CD14-positive monocyte (primary cell): ENCODE results near the gene HOXC11. TPM values are rescaled to one million over a fixed set of nuclear protein-coding genes. Genes with fewer than 3 reads are reported as not detected.

ENCODE experiments used
- DNase-seq, 3 donors: peaks; one replicate each; pipeline ENCODE4 v3.0.0-alpha.2; 2011 to 2022
- H2AFZ ChIP-seq: 2 replicates; pipeline ENCODE4 v1.6.0; 2012; ENCODE audit warnings: mild to moderate bottlenecking, low read depth, low read length, inconsistent platforms; ENCODE audit not compliant: insufficient read depth, poor library complexity, severe bottlenecking
- H3K27ac ChIP-seq, 2 donors: 1 replicate in 1 of 2; 2 replicates in 1 of 2; pipeline ENCODE4 v1.5.1; 2012 to 2013; ENCODE audit warnings: low read length in 2 of 2, control low read depth in 1 of 2, inconsistent platforms in 1 of 2, low read depth in 1 of 2, mild to moderate bottlenecking in 1 of 2
- H3K27me3 ChIP-seq, 2 donors: one replicate each; pipeline versions ENCODE4 v1.6.0 to v1.6.1; 2011 to 2013; ENCODE audit warnings: low read length in 2 of 2; ENCODE audit not compliant: control insufficient read depth in 2 of 2, insufficient read depth in 2 of 2
- H3K36me3 ChIP-seq, 2 donors: replicated peaks in 1 of 2; 1 replicate in 1 of 2; 2 replicates in 1 of 2; pipeline versions ENCODE4 v1.5.1 to v1.6.1; 2012 to 2013; ENCODE audit warnings: low read length in 2 of 2, control low read depth in 1 of 2, inconsistent platforms in 1 of 2, mild to moderate bottlenecking in 1 of 2; ENCODE audit not compliant: insufficient read depth in 2 of 2, control insufficient read depth in 1 of 2
- H3K4me1 ChIP-seq, 2 donors: 1 replicate in 1 of 2; 2 replicates in 1 of 2; pipeline versions ENCODE4 v1.5.1 to v1.6.1; 2012 to 2013; ENCODE audit warnings: low read length in 2 of 2, control low read depth in 1 of 2, inconsistent platforms in 1 of 2, mild to moderate bottlenecking in 1 of 2, moderate library complexity in 1 of 2; ENCODE audit not compliant: insufficient read depth in 2 of 2, control insufficient read depth in 1 of 2
- H3K4me2 ChIP-seq: replicated peaks from 2 replicates; pipeline ENCODE3; 2012; ENCODE audit warnings: low read length, moderate library complexity, mild to moderate bottlenecking; ENCODE audit not compliant: poor library complexity, severe bottlenecking; ENCODE audit errors: extremely low read depth
- H3K4me3 ChIP-seq, 3 experiments: fragments of 200-600 bp in 1 of 3; sonication (generic) in 1 of 3; replicated peaks in 1 of 3; 1 replicate in 2 of 3; 2 replicates in 1 of 3; pipeline ENCODE4 v1.5.1; 2011 to 2013; ENCODE audit warnings: low read length in 3 of 3, mild to moderate bottlenecking in 3 of 3, control low read depth in 2 of 3, low read depth in 2 of 3, inconsistent platforms in 1 of 3, moderate library complexity in 1 of 3
- H3K79me2 ChIP-seq: 2 replicates; pipeline ENCODE4 v1.6.0; 2012; ENCODE audit warnings: mild to moderate bottlenecking, control low read depth, inconsistent platforms, low read length, moderate library complexity; ENCODE audit not compliant: insufficient read depth
- H3K9ac ChIP-seq: 2 replicates; pipeline ENCODE4 v1.6.0; 2017; ENCODE audit warnings: low read length, mild to moderate bottlenecking; ENCODE audit not compliant: insufficient read depth, poor library complexity, severe bottlenecking
- H3K9me3 ChIP-seq, 2 donors: replicated peaks in 1 of 2; 1 replicate in 1 of 2; 2 replicates in 1 of 2; pipeline versions ENCODE4 v1.5.1 to v1.6.1; 2012 to 2013; ENCODE audit warnings: low read length in 2 of 2, control low read depth in 1 of 2; ENCODE audit not compliant: control insufficient read depth in 1 of 2, insufficient read depth in 1 of 2
- H4K20me1 ChIP-seq: 2 replicates; pipeline ENCODE4 v1.6.0; 2012; ENCODE audit warnings: mild to moderate bottlenecking, low read length, control low read depth, moderate library complexity; ENCODE audit not compliant: insufficient read depth
- H3K27ac Mint-ChIP-seq, 7 donors: one replicate each; pipeline ENCODE4 v1.8.0; 2020; ENCODE audit warnings: mild to moderate bottlenecking in 7 of 7, mixed read lengths in 7 of 7, moderate library complexity in 6 of 7, inconsistent platforms in 2 of 7
- H3K27me3 Mint-ChIP-seq, 3 donors: one replicate each; pipeline ENCODE4 v1.8.0; 2021 to 2022; ENCODE audit warnings: low read depth in 3 of 3, mild to moderate bottlenecking in 3 of 3, mixed read lengths in 3 of 3, moderate library complexity in 3 of 3, inconsistent platforms in 1 of 3
- H3K36me3 Mint-ChIP-seq, 2 donors: one replicate each; pipeline ENCODE4 v1.8.0; 2020; ENCODE audit warnings: mixed read lengths in 2 of 2, inconsistent platforms in 1 of 2, mild to moderate bottlenecking in 1 of 2
- H3K4me1 Mint-ChIP-seq: one replicate; pipeline ENCODE4 v1.8.0; 2020; ENCODE audit warnings: mild to moderate bottlenecking, mixed read lengths
- H3K4me3 Mint-ChIP-seq, 2 donors: one replicate each; pipeline ENCODE4 v1.8.0; 2020; ENCODE audit warnings: mild to moderate bottlenecking in 2 of 2, mixed read lengths in 2 of 2, moderate library complexity in 1 of 2
- H3K9me3 Mint-ChIP-seq, 7 donors: one replicate each; pipeline ENCODE4 v1.8.0; 2020 to 2022; ENCODE audit warnings: mixed read lengths in 7 of 7, mild to moderate bottlenecking in 6 of 7, moderate library complexity in 6 of 7, inconsistent platforms in 2 of 7
- WGBS: methylation state at CpG from one replicate; pipeline ENCODE4 v1.1.5; 2013; ENCODE audit warnings: missing lambda C conversion rate; ENCODE audit not compliant: insufficient coverage; 5-methylcytosine and 5-hydroxymethylcytosine counted together
- intact Hi-C, 2 donors: fragments of 100-400 bp; cut with micrococcal nuclease; formaldehyde crosslinking; loops; one replicate each; pipeline versions ENCODE4 v1.15.0 to v1.15.1; 2023
- polyA plus RNA-seq, 3 donors: library from polyadenylated mRNA; depleted of rRNA in 1 of 3; unstranded in 2 of 3; stranded (reverse) in 1 of 3; fragments of 300-500 nt in 2 of 3; fragments of >200 nt in 1 of 3; fragmentation: Illumina TruSeq in 2 of 3; gene quantifications; 1 replicate in 2 of 3; 2 replicates in 1 of 3; pipeline ENCODE4 v1.2.3, GENCODE V29; 2012 to 2021
- TF ChIP-seq, protein P1 (sequence below): fragments of 200-600 bp; IDR thresholded peaks from one replicate; pipeline ENCODE4 v1.8.0; 2022; ENCODE audit warnings: antibody characterized with exemption, mild to moderate bottlenecking

The HOXC11 gene
- polyA plus RNA-seq, 3 donors: not detected

DNA sequence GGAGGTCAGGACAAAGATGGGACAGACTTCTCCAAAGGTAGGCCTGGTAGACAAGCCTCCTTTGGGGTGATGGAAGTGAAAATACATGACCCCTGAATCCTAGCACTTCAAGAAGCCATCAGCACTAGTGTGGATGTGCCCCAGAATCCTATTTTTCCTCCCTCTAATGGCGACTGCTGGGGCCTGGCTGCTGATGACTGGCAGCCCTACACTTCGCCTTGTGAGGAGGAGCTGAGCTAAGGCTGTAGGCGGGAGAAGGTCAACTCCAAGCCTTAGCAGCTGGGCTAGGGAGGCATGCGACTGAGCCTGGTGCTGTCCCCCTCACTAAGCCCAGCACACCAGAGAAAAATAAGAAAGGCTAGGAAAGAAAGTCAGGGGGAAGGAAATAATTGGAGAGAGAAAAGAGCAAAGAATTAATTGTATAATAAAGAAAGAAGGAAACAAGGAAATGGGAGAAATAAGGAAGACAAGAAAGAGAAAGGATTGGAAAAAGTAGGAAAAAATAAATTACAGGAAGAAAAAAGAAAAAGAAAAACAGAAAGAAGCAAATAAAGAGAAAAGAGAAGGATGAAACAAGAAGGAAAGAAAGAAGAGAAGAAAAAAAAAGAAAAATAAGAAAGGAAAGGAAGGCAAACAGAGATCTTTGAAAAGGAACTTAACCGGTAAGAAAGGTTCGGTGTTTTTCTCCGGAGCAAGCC lies 7.3 kb downstream of the HOXC11 start:
- Histone ChIP-seq H3K9ac (no peak overlapping the region), H3K4me3 (no peak overlapping the region), H2AFZ (no peak overlapping the region), H3K36me3 (no peaks in the 10 kb centered on the region), H3K27ac (no peak overlapping the region), H4K20me1 (no peaks in the 10 kb centered on the region), H3K9me3 (peaks cover 54 to 90% of the 10 kb centered on the region in 2 donors), H3K79me2 (no peaks in the 10 kb centered on the region), H3K4me2 (no peak overlapping the region), H3K4me1 (peaks cover 24 to 27% of the 10 kb centered on the region in 2 donors), H3K27me3 (peaks cover 91 to 100% of the 10 kb centered on the region in 2 donors)
- Mint-ChIP-seq H3K9me3 (peaks cover 15 to 76% (median 64%) of the 10 kb centered on the region in 7 donors), H3K4me1 (peaks cover 29% of the 10 kb centered on the region), H3K27me3 (peaks cover 97 to 100% (median 100%) of the 10 kb centered on the region in 3 donors), H3K4me3 (peak overlapping the region in 1 of 2 donors; percentile 89), H3K36me3 (peaks cover 10 to 24% of the 10 kb centered on the region in 2 donors), H3K27ac (no peak overlapping the region)
- no peak for DNase-seq
- intact Hi-C loops: loop anchor here in 1 of 2 donors (10.0 kb wide), 1 partner anchor 285 kb away; no protein-coding TSS in a partner anchor
- WGBS: 4% methylated on average over 3 of the region's 7 CpGs
- TF ChIP-seq, protein P1, sequence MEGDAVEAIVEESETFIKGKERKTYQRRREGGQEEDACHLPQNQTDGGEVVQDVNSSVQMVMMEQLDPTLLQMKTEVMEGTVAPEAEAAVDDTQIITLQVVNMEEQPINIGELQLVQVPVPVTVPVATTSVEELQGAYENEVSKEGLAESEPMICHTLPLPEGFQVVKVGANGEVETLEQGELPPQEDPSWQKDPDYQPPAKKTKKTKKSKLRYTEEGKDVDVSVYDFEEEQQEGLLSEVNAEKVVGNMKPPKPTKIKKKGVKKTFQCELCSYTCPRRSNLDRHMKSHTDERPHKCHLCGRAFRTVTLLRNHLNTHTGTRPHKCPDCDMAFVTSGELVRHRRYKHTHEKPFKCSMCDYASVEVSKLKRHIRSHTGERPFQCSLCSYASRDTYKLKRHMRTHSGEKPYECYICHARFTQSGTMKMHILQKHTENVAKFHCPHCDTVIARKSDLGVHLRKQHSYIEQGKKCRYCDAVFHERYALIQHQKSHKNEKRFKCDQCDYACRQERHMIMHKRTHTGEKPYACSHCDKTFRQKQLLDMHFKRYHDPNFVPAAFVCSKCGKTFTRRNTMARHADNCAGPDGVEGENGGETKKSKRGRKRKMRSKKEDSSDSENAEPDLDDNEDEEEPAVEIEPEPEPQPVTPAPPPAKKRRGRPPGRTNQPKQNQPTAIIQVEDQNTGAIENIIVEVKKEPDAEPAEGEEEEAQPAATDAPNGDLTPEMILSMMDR: peak; percentile 10

DNA sequence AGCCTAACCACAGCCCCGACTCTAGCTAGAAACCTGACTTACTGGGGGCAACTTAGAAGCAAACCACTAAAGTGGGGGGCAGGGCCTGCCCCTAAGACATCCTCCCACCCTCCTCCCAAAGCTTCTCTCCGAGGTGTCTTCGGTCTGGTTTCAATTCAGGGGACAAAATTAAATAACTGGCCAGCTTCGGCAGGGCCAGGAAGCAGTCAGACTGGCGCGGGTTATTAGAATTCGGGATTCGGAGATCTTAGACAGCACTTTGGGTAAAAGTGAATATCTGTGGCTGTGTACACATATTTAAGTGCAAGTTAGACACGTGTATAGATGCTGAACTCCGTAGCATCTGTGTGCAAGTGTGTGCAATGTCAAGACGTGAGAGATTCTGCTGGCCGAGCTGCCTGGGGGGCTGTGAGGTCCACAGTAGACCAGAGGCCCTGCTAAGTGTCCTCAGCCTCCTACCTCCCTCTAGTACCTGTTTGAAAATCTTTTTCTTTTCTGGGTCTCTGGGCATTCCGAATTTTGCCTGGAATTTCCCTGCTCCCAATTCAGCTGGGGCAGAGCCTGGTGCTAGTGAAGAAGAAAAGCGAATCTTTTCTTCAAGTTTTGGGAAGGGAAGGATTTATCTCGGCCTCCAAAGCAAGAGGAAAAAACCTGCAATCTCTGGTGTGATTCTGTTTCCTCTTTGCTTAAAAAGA lies 8.0 kb downstream of the HOXC11 start:
- Mint-ChIP-seq H3K4me3 (peak overlapping the region in 1 of 2 donors; percentile 89), H3K4me1 (peaks cover 28% of the 10 kb centered on the region), H3K9me3 (peaks cover 17 to 75% (median 64%) of the 10 kb centered on the region in 7 donors), H3K27ac (peak overlapping the region in 1 of 7 donors; percentile 6), H3K27me3 (peaks cover 97 to 100% (median 100%) of the 10 kb centered on the region in 3 donors), H3K36me3 (peaks cover 12 to 21% of the 10 kb centered on the region in 2 donors)
- peaks cover 90 to 100% of the 10 kb centered on the region in 2 donors for H3K27me3 ChIP-seq
- no peak overlapping the region for H3K4me3 ChIP-seq
- H3K9ac ChIP-seq: no peak overlapping the region
- no peaks in the 10 kb centered on the region for H4K20me1 ChIP-seq
- peaks cover 55 to 91% of the 10 kb centered on the region in 2 donors for H3K9me3 ChIP-seq
- WGBS: 14% methylated on average over 10 of the region's 15 CpGs
- intact Hi-C loops: loop anchor here in 1 of 2 donors (10.0 kb wide), 1 partner anchor 286 kb away; no protein-coding TSS in a partner anchor
- H3K36me3 ChIP-seq: no peaks in the 10 kb centered on the region
- H3K4me1 ChIP-seq: peaks cover 30 to 32% of the 10 kb centered on the region in 2 donors
- no peak overlapping the region for H3K27ac ChIP-seq
- H3K4me2 ChIP-seq: no peak overlapping the region
- H3K79me2 ChIP-seq: no peaks in the 10 kb centered on the region
- DNase-seq: no peak
- TF ChIP-seq, protein P1: no peak
- H2AFZ ChIP-seq: no peak overlapping the region
